Measurements from ENCODE around the gene ANAPC16.
A peak's percentile ranks its signal among the peaks of the same experiment; 100 is the strongest.

The ANAPC16 gene

GRCh38 chr10:72273410-72274212, 57.8 kb downstream of the ANAPC16 start, which contains the start of gene DDIT4:
Gene DDIT4, plus strand, starts transcription at chr10:72273924. Its CDS starts 293 bp downstream, at chr10:72274217.
- DNase-seq (ENCODE audit: insufficient read length, low spot score) (peak; percentile 98), FAIRE-seq (no peak)
- no peak for TF ChIP-seq CTCF (IDR thresholded peaks at IDR 0.05; ENCODE audit: insufficient read depth, missing control alignments)

GRCh38 chr10:72274213-72274729, 58.5 kb downstream of the ANAPC16 start:
- DNase-seq (ENCODE audit: insufficient read length, low spot score) (no peak), FAIRE-seq (no peak)

GRCh38 chr10:72274730-72275350, 59.0 kb downstream of the ANAPC16 start:
- DNase-seq (ENCODE audit: insufficient read length, low spot score) (peak; percentile 63), FAIRE-seq (no peak)
- peak; percentile 50 for TF ChIP-seq CTCF (IDR thresholded peaks at IDR 0.05; ENCODE audit: insufficient read depth, missing control alignments)

More at GRCh38 chr10:72274213-72274729, 58.5 kb downstream of the ANAPC16 start:
- TF ChIP-seq CTCF (IDR thresholded peaks at IDR 0.05; ENCODE audit: insufficient read depth, missing control alignments), result no peak

- DNase-seq (ENCODE audit: insufficient read length, low spot score) (no peak), FAIRE-seq (no peak)
- TF ChIP-seq CTCF (IDR thresholded peaks at IDR 0.05; ENCODE audit: insufficient read depth, missing control alignments), result no peak
These were observed 59.7 kb downstream of the ANAPC16 start for GRCh38 chr10:72275351-72276012.

GRCh38 chr10:72276013-72276387, 60.2 kb downstream of the ANAPC16 start:
- FAIRE-seq, result no peak
- no peak for TF ChIP-seq CTCF (IDR thresholded peaks at IDR 0.05; ENCODE audit: insufficient read depth, missing control alignments)
- no peak for DNase-seq (ENCODE audit: insufficient read length, low spot score)

GRCh38 chr10:72276421-72277339, 60.9 kb downstream of the ANAPC16 start:
- FAIRE-seq (no peak), DNase-seq (ENCODE audit: insufficient read length, low spot score) (no peak)
- TF ChIP-seq CTCF (IDR thresholded peaks at IDR 0.05; ENCODE audit: insufficient read depth, missing control alignments), result no peak
